K562 (cell line): ENCODE data around the gene RNU2-63P. TPM values are rescaled to one million over a fixed set of nuclear protein-coding genes. Genes with fewer than 3 reads are reported as not detected.

ENCODE experiments used
- ARID2 ChIP-seq: fragments of 450-650 bp; IDR thresholded peaks from 2 replicates; pipeline ENCODE4 v1.6.1; 2017; ENCODE audit warnings: antibody characterized with exemption, mild to moderate bottlenecking
- ETV1 ChIP-seq: fragments of 450-650 bp; conservative IDR thresholded peaks from 2 replicates; pipeline ENCODE4 v1.6.1; 2016; ENCODE audit warnings: missing genetic modification characterization, control low read depth, low read depth, missing compliant biosample characterization
- NFYB ChIP-seq: IDR thresholded peaks from 2 replicates; pipeline ENCODE4 v1.6.1; 2011; ENCODE audit warnings: mild to moderate bottlenecking, moderate library complexity; ENCODE audit not compliant: insufficient read length; ENCODE audit errors: extremely low read depth
- NR2C1 ChIP-seq, 2 experiments: fragments of 450-650 bp; IDR thresholded peaks; 2 replicates each; pipeline ENCODE4 v1.6.1; 2017; ENCODE audit warnings: mild to moderate bottlenecking in 2 of 2, antibody characterized with exemption in 1 of 2, inconsistent platforms in 1 of 2, missing compliant biosample characterization in 1 of 2, missing genetic modification characterization in 1 of 2
- POLR3G ChIP-seq: IDR thresholded peaks from 2 replicates; pipeline ENCODE4 v1.6.1; 2011; ENCODE audit not compliant: insufficient read length, insufficient replicate concordance; ENCODE audit errors: extremely low read depth
- RBM25 ChIP-seq: fragments of 200-400 bp; formaldehyde crosslinking; IDR thresholded peaks from 2 replicates; pipeline ENCODE4 v1.6.1; 2018; ENCODE audit warnings: low read length, low read depth, moderate library complexity; ENCODE audit not compliant: severe bottlenecking
- TAF1 ChIP-seq: IDR thresholded peaks from 2 replicates; pipeline ENCODE4 v1.6.1; 2011; ENCODE audit warnings: mild to moderate bottlenecking, low read length, moderate library complexity; ENCODE audit not compliant: insufficient read depth, control insufficient read depth, severe bottlenecking; ENCODE audit errors: extremely low read depth
- ZNF445 ChIP-seq: fragments of 250-450 bp; sonication (Bioruptor Pico); IDR thresholded peaks from 2 replicates; pipeline ENCODE4 v1.4.0; 2020; ENCODE audit warnings: low read depth, mild to moderate bottlenecking, moderate library complexity
- polyA plus RNA-seq, 8 experiments: library from polyadenylated mRNA; depleted of rRNA in 4 of 8; stranded (reverse) in 5 of 8; unstranded in 3 of 8; fragments of >200 nt; fragmentation: Nextera tagmentation in 2 of 8; fragmentation: Illumina TruSeq in 1 of 8; extraction: Ambion mirVana in 2 of 8; extraction: Trizol in 1 of 8; gene quantifications; 2 replicates each; pipeline versions ENCODE4 v1.2.1 to v1.2.3, GENCODE V29; 2011 to 2014; ENCODE audit warnings: inconsistent platforms in 1 of 8, missing spikeins in 1 of 8
- total RNA-seq, 7 experiments: library from RNA; depleted of rRNA in 6 of 7; stranded (reverse); fragments of >200 nt in 6 of 7; fragmentation: Illumina TruSeq in 2 of 7; extraction: Trizol in 2 of 7; gene quantifications; 2 replicates each; pipeline versions ENCODE4 v1.2.1 to v1.2.3, GENCODE V29; 2011 to 2021; ENCODE audit warnings: low replicate concordance in 1 of 7
- TF ChIP-seq, protein P1 (sequence below): sonication (generic); IDR thresholded peaks from 2 replicates; pipeline ENCODE4 v1.6.1; 2016
- TF ChIP-seq, protein P2 (sequence below), 2 experiments: fragments of 450-650 bp in 1 of 2; sonication (generic) in 1 of 2; formaldehyde crosslinking in 1 of 2; IDR thresholded peaks; 2 replicates each; pipeline versions ENCODE4 v1.7.1 to v1.9.0; 2016 to 2022; ENCODE audit warnings: inconsistent platforms in 1 of 2, mild to moderate bottlenecking in 1 of 2, missing genetic modification reagents in 1 of 2
- TF ChIP-seq, protein P3 (sequence below): fragments of 450-650 bp; IDR thresholded peaks from 2 replicates; pipeline ENCODE4 v1.7.0; 2016; ENCODE audit warnings: borderline replicate concordance
- TF ChIP-seq, protein P4 (sequence below): fragments of 450-650 bp; formaldehyde crosslinking; IDR thresholded peaks from 2 replicates; pipeline ENCODE4 v1.4.0; 2020; ENCODE audit warnings: mild to moderate bottlenecking, moderate library complexity

The RNU2-63P gene
- total and polyA plus RNA-seq, 9 of the 15 experiments (the other 6 are each of a cell fraction or from before 2014, with no cell fraction given): 5.8 to 253 (median 169) TPM; not detected in 4

DNA sequence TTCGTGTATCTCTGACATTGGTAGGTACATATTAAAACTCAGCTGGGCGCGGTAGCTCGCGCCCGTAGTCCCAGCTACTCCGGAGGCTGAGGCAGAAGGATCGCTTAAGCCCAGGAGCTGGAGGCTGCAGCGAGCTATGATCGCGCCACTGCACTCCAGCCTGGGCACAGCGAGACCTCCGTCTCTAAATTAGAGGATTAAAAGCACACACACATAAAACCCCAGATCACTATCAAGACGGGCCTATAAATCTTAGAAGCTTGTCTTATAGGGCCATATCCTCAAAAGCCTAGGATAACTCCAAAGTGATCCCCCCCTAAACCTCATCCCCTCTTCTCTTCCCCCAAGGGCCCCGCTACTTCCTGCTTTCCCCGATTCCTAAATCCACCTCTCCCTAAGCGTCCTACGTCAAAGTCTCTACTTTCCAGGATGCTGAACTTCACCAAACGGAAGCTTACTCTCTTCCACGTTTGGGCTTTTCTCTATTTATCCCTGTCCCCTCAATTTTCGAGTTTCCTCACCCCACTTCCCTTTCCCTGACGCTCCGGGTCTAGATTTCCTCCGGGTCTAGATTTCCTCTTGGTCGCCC lies 38.5 kb upstream of the RNU2-63P start (continued):
- TF ChIP-seq TAF1 (no peak), POLR3G (no peak), ARID2 (no peak), NFYB (no peak), ETV1 (tag) (0 out of 2 replicates have a peak, but pooled peaks have one; percentile 31), NR2C1 (IDR thresholded peaks at IDR 0.05) (no peak), NR2C1 (tag; IDR thresholded peaks at IDR 0.05) (0 out of 2 replicates have a peak, but pooled peaks have one; percentile 8), ZNF445 (no peak), RBM25 (peak; percentile 38)
- TF ChIP-seq, protein P1, sequence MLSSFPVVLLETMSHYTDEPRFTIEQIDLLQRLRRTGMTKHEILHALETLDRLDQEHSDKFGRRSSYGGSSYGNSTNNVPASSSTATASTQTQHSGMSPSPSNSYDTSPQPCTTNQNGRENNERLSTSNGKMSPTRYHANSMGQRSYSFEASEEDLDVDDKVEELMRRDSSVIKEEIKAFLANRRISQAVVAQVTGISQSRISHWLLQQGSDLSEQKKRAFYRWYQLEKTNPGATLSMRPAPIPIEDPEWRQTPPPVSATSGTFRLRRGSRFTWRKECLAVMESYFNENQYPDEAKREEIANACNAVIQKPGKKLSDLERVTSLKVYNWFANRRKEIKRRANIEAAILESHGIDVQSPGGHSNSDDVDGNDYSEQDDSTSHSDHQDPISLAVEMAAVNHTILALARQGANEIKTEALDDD: no peak
- TF ChIP-seq, protein P2, sequence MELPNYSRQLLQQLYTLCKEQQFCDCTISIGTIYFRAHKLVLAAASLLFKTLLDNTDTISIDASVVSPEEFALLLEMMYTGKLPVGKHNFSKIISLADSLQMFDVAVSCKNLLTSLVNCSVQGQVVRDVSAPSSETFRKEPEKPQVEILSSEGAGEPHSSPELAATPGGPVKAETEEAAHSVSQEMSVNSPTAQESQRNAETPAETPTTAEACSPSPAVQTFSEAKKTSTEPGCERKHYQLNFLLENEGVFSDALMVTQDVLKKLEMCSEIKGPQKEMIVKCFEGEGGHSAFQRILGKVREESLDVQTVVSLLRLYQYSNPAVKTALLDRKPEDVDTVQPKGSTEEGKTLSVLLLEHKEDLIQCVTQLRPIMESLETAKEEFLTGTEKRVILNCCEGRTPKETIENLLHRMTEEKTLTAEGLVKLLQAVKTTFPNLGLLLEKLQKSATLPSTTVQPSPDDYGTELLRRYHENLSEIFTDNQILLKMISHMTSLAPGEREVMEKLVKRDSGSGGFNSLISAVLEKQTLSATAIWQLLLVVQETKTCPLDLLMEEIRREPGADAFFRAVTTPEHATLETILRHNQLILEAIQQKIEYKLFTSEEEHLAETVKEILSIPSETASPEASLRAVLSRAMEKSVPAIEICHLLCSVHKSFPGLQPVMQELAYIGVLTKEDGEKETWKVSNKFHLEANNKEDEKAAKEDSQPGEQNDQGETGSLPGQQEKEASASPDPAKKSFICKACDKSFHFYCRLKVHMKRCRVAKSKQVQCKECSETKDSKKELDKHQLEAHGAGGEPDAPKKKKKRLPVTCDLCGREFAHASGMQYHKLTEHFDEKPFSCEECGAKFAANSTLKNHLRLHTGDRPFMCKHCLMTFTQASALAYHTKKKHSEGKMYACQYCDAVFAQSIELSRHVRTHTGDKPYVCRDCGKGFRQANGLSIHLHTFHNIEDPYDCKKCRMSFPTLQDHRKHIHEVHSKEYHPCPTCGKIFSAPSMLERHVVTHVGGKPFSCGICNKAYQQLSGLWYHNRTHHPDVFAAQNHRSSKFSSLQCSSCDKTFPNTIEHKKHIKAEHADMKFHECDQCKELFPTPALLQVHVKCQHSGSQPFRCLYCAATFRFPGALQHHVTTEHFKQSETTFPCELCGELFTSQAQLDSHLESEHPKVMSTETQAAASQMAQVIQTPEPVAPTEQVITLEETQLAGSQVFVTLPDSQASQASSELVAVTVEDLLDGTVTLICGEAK (IDR thresholded peaks at IDR 0.05): peak; percentile 63
- TF ChIP-seq, protein P2 (CRISPR knock-in tag; IDR thresholded peaks at IDR 0.05): no peak
- TF ChIP-seq, protein P3, sequence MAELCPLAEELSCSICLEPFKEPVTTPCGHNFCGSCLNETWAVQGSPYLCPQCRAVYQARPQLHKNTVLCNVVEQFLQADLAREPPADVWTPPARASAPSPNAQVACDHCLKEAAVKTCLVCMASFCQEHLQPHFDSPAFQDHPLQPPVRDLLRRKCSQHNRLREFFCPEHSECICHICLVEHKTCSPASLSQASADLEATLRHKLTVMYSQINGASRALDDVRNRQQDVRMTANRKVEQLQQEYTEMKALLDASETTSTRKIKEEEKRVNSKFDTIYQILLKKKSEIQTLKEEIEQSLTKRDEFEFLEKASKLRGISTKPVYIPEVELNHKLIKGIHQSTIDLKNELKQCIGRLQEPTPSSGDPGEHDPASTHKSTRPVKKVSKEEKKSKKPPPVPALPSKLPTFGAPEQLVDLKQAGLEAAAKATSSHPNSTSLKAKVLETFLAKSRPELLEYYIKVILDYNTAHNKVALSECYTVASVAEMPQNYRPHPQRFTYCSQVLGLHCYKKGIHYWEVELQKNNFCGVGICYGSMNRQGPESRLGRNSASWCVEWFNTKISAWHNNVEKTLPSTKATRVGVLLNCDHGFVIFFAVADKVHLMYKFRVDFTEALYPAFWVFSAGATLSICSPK: no peak; the same call in 1 of the 2 replicates
- TF ChIP-seq, protein P4, sequence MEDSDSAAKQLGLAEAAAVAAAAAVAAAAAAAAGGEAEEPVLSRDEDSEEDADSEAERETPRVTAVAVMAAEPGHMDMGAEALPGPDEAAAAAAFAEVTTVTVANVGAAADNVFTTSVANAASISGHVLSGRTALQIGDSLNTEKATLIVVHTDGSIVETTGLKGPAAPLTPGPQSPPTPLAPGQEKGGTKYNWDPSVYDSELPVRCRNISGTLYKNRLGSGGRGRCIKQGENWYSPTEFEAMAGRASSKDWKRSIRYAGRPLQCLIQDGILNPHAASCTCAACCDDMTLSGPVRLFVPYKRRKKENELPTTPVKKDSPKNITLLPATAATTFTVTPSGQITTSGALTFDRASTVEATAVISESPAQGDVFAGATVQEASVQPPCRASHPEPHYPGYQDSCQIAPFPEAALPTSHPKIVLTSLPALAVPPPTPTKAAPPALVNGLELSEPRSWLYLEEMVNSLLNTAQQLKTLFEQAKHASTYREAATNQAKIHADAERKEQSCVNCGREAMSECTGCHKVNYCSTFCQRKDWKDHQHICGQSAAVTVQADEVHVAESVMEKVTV (CRISPR knock-in tag): peak; percentile 29; the same call in 1 of the 2 replicates
